Esophagus muscularis mucosa (tissue), 3 donors: Measurements from ENCODE around the gene MSH6.

Experiments
- CTCF ChIP-seq, 3 experiments: fragments of 200-600 bp in 2 of 3; fragments of 450-650 bp in 1 of 3; sonication (generic) in 2 of 3; IDR thresholded peaks; one replicate each; pipeline ENCODE4 v1.5.1; 2017 to 2019; ENCODE audit warnings: antibody characterized with exemption in 3 of 3, mild to moderate bottlenecking in 2 of 3, moderate library complexity in 1 of 3
- POLR2A ChIP-seq: fragments of 450-650 bp; IDR thresholded peaks from one replicate; pipeline ENCODE4 v1.6.1; 2017; ENCODE audit warnings: antibody characterized with exemption, moderate library complexity, mild to moderate bottlenecking, low read depth

- no peak for TF ChIP-seq CTCF (IDR thresholded peaks at IDR 0.05)
- TF ChIP-seq POLR2A: no peak
Observed at GRCh38 chr2:47801118-47801517, 18.2 kb downstream of the MSH6 start.
